ENCODE data around the gene HOXD10. TPM values are rescaled to one million over a fixed set of nuclear protein-coding genes. Genes with fewer than 3 reads are reported as not detected.

The HOXD10 gene
- total RNA-seq, 2 experiments from 2014 or later, result not detected

- Mint-ChIP-seq H3K4me1 (ENCODE audit: low read depth) (peaks cover 7% of the 10 kb centered on the region), H3K27ac (no peak overlapping the region), H3K36me3 (no peaks in the 10 kb centered on the region), H3K27me3 (peaks cover 83% of the 10 kb centered on the region), H3K4me3 (no peak overlapping the region), H3K9me3 (no peaks in the 10 kb centered on the region)
- ChIA-PET CTCF (no interaction called here), POLR2A (no interaction called here)
- DNase-seq, result no peak
- intact Hi-C loops (cut with micrococcal nuclease), result no loop called here
These were observed 32.3 kb downstream of the HOXD10 start for GRCh38 chr2:176148751-176149421.

DNA sequence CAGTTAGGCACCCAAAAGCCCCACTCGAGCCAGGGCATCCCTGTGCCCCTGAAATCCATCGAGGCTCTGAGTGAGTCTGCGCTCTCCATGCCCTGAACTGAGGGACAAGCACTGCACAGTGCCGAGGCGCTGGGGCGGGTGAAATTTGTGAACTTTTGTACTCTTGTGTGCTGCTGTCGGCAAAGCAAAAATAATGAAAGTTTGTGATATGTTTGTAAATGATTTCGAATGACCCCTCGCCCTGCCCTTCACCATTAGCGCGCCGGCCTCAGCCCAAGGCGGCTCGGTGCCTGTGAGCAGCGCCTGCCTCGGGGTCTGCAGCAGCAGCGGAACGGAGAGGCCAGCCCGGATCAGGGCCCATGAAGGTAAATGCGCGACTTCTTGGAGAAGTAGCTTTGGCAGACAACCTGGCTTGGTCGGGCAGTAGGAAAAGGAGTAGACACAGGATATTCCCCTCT is 32.9 kb downstream of the HOXD10 start:
- Mint-ChIP-seq H3K36me3 (no peaks in the 10 kb centered on the region), H3K9me3 (no peaks in the 10 kb centered on the region), H3K27ac (no peak overlapping the region), H3K4me3 (no peak overlapping the region), H3K27me3 (peaks cover 83% of the 10 kb centered on the region), H3K4me1 (ENCODE audit: low read depth) (peaks cover 7% of the 10 kb centered on the region)
- intact Hi-C loops (cut with micrococcal nuclease), result no loop called here
- no peak for DNase-seq
- POLR2A ChIA-PET, result no interaction called here
- CTCF ChIA-PET, result no interaction called here

- Mint-ChIP-seq H3K4me3 (no peak overlapping the region), H3K9me3 (no peaks in the 10 kb centered on the region), H3K4me1 (ENCODE audit: low read depth) (peaks cover 7% of the 10 kb centered on the region), H3K27me3 (peaks cover 81% of the 10 kb centered on the region), H3K36me3 (no peaks in the 10 kb centered on the region), H3K27ac (no peak overlapping the region)
- CTCF ChIA-PET, result interaction anchor here (1.3 kb wide), 1 partner anchor 305 kb away, joined by 6 read pairs; no protein-coding TSS in a partner anchor
- POLR2A ChIA-PET, result no interaction called here
- intact Hi-C loops (cut with micrococcal nuclease), result no loop called here
- no peak for DNase-seq
These were observed 33.5 kb downstream of the HOXD10 start for GRCh38 chr2:176149939-176150583.

DNA sequence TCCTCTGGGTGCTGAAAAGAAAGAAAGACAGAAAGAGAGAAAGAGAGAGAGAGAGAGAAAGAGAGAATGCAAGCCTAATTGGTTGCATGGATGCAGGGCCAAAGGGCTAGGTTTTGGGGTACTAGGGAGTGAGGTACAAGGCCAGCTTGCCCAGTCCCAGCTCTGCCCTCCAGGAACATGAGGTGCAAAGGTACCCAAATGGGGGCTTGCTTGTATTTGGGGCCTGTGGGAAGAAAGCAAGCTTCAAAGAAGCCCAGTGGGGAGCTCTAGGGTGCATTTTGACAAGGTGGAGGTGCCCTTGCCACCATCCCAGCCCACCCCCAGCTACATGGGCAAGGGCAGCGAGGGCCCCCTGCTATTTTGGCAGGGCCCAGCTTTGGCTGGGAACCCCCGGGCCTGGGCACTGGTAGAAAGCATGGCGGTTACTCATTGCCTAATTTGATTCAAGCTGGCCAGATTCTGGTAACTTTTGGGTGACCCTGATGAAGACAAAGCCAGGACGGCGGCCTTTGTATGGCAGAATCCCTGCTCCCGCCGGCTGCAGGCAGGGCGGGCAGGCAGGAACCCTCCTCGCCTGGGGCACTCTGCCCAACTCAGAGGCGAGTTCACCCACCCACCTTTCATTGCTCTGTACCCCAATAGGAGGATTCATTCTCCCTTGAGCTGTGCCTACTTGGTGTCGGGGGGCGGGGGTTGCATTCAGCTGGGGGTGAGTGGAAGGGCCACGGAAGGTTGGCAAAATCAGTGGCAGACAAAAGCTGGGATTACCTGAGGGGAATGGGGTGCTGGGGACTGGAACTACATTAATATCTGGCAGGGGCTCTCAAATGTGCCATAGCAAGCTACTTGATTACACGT is 34.2 kb downstream of the HOXD10 start:
- Mint-ChIP-seq H3K9me3 (no peaks in the 10 kb centered on the region), H3K4me1 (ENCODE audit: low read depth) (peaks cover 7% of the 10 kb centered on the region), H3K27me3 (peaks cover 82% of the 10 kb centered on the region), H3K27ac (no peak overlapping the region), H3K4me3 (no peak overlapping the region), H3K36me3 (no peaks in the 10 kb centered on the region)
- intact Hi-C loops (cut with micrococcal nuclease), result no loop called here
- DNase-seq, result no peak
- POLR2A ChIA-PET, result no interaction called here
- CTCF ChIA-PET, result interaction anchor here (0.6 to 1.3 kb wide), 4 partner anchors 24 to 304 kb away, joined by 3 to 6 read pairs (median 3); no protein-coding TSS in a partner anchor

DNA sequence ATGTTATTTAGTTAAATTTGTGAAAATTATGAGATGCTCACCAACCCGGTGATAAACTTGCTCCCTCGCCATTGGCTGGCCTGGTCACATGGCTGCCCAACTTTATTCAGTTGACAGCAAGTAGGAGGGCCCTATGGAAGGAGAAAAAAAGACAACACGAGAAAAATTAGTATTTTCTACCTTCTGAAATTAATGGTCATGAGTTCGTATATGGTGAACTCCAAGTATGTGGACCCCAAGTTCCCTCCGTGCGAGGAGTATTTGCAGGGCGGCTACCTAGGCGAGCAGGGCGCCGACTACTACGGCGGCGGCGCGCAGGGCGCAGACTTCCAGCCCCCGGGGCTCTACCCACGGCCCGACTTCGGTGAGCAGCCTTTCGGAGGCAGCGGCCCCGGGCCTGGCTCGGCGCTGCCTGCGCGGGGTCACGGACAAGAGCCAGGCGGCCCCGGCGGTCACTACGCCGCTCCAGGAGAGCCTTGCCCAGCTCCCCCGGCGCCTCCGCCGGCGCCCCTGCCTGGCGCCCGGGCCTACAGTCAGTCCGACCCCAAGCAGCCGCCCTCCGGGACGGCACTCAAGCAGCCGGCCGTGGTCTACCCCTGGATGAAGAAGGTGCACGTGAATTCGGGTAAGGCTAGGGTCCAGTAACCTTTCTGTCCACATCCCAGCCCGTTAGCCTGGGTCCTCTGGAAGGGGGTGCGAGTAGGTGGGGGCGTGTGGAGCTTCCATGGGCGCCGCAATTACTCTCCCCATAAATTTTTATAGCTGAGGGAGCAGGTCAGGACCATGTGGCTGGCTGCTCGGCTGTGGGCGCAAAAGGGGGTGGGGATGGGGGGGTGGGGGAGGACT is 35.1 kb downstream of the HOXD10 start, which contains the start of gene HOXD4:
HOXD4 (plus strand) TSS at position 109 of the 846 bp plus-strand sequence; CDS start at position 193, 84 bp downstream.
- H3K9me3 Mint-ChIP-seq, result no peaks in the 10 kb centered on the region
- ChIA-PET POLR2A (no interaction called here), CTCF (interaction anchor here (0.7 kb wide), 2 partner anchors 25 to 54 kb away, joined by 3 read pairs; no protein-coding TSS in a partner anchor)
- peaks cover 76% of the 10 kb centered on the region for H3K27me3 Mint-ChIP-seq
- no peak for DNase-seq
- peaks cover 8% of the 10 kb centered on the region for H3K4me1 Mint-ChIP-seq (ENCODE audit: low read depth)
- intact Hi-C loops (cut with micrococcal nuclease), result no loop called here
- no peaks in the 10 kb centered on the region for H3K36me3 Mint-ChIP-seq
- H3K4me3 Mint-ChIP-seq, result no peak within 1 kb of the TSS
- H3K27ac Mint-ChIP-seq, result no peak within 1 kb of the TSS

- Mint-ChIP-seq H3K27ac (no peak overlapping the region), H3K36me3 (peaks cover 2% of the 10 kb centered on the region), H3K4me1 (ENCODE audit: low read depth) (peaks cover 13% of the 10 kb centered on the region), H3K9me3 (no peaks in the 10 kb centered on the region), H3K4me3 (no peak overlapping the region), H3K27me3 (peaks cover 73% of the 10 kb centered on the region)
- ChIA-PET CTCF (interaction anchor here (1.4 kb wide), 1 partner anchor 9 kb away, joined by 3 read pairs; no protein-coding TSS in a partner anchor), POLR2A (no interaction called here)
- no peak for DNase-seq
- intact Hi-C loops (cut with micrococcal nuclease), result no loop called here
These were observed 36.0 kb downstream of the HOXD10 start for GRCh38 chr2:176152350-176153181.

GRCh38 chr2:176154576-176155252 is 38.1 kb downstream of the HOXD10 start:
- Mint-ChIP-seq H3K4me1 (ENCODE audit: low read depth) (peaks cover 15% of the 10 kb centered on the region), H3K27me3 (peaks cover 66% of the 10 kb centered on the region), H3K36me3 (peaks cover 4% of the 10 kb centered on the region), H3K27ac (no peak overlapping the region), H3K9me3 (no peaks in the 10 kb centered on the region), H3K4me3 (no peak overlapping the region)
- intact Hi-C loops (cut with micrococcal nuclease), result no loop called here
- ChIA-PET POLR2A (no interaction called here), CTCF (interaction anchor here (0.9 to 1.8 kb wide), 6 partner anchors 11 to 400 kb away, joined by 3 to 5 read pairs (median 4); no protein-coding TSS in a partner anchor)
- DNase-seq, result no peak

DNA sequence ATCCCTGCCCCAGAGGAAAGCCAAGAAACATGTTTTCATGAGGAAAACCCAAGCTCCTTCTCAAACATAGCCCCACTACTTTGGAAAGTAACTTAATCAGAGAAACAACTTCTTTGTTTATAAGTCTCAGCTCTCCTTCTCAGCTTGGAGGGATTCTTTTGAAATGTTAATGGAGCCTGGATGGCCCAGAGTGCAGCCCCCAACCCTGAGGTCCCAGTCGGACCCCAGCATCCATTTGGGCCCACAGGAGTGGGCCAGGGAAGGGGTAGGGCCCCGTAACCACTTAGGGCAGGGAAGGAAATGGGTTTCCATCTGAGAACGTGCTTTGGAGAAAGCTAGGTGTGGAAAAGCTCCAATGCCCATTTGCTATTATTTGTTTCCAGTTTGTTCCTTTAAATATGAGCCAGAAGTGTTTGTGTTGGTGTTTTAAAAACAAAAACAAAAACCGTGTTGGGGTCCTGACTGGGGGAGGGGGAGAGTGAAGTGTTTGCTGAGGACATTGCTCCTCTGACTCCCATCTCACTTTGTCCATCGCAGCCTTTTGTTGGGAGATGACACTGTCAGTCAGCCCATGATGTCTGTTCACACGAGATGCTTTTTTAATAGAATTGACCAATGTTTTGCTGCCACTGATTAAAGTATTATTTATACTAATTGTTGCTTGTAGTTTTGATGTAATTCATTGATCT is 38.9 kb downstream of the HOXD10 start:
- no peak overlapping the region for H3K27ac Mint-ChIP-seq

GRCh38 chr2:176156301-176156806 is 39.8 kb downstream of the HOXD10 start:
- Mint-ChIP-seq H3K4me3 (no peak overlapping the region), H3K27me3 (peaks cover 63% of the 10 kb centered on the region), H3K9me3 (no peaks in the 10 kb centered on the region), H3K4me1 (ENCODE audit: low read depth) (peaks cover 14% of the 10 kb centered on the region), H3K27ac (no peak overlapping the region), H3K36me3 (peaks cover 4% of the 10 kb centered on the region)
- POLR2A ChIA-PET, result no interaction called here
- CTCF ChIA-PET, result no interaction called here
- intact Hi-C loops (cut with micrococcal nuclease), result no loop called here
- DNase-seq, result no peak

More for the DNA sequence above, 38.9 kb downstream of the HOXD10 start:
- Mint-ChIP-seq H3K27me3 (peaks cover 64% of the 10 kb centered on the region), H3K4me3 (no peak overlapping the region), H3K36me3 (peaks cover 4% of the 10 kb centered on the region), H3K4me1 (ENCODE audit: low read depth) (peaks cover 15% of the 10 kb centered on the region), H3K9me3 (no peaks in the 10 kb centered on the region)
- ChIA-PET CTCF (interaction anchor here (1.4 kb wide), 2 partner anchors 15 to 300 kb away, joined by 4 read pairs; no protein-coding TSS in a partner anchor), POLR2A (no interaction called here)
- intact Hi-C loops (cut with micrococcal nuclease), result no loop called here
- no peak for DNase-seq
